ENCODE data around the gene COG8.

DNA sequence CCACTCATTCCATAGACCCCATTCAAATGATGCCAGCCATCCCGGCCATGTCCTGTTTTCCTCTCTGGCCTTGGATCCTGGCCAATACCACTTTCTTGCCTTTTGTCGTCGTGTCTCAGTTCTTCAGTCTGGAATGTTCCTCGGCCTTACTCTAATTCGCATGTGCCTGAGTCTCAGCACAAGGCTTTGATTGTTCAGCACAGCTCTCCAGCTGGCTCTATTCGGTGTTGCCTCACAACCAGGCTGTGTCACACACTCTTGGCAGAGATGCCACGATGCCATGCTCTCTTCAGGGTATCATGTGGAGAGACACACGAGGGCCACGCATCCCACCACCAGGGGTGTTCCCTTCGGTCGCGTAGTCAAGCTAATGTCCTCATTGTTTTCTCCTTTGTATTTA, 30.0 kb downstream of the COG8 start:
- TF ChIP-seq POLR2A (IDR thresholded peaks at IDR 0.05; ENCODE audit: low read length): no peak
- TF ChIP-seq GATA1 (IDR thresholded peaks at IDR 0.05; ENCODE audit: low read depth, low read length): no peak

All from erythroblast (primary cell).